ENCODE data around the gene SUSD1.
A peak's percentile ranks its signal among the peaks of the same experiment; 100 is the strongest.
"Not testable (repeated sequence)": the region's sequence is repeated elsewhere in the genome, so short reads cannot be mapped to it uniquely, and the experiment has no call there.

SUSD1 gene

DNA sequence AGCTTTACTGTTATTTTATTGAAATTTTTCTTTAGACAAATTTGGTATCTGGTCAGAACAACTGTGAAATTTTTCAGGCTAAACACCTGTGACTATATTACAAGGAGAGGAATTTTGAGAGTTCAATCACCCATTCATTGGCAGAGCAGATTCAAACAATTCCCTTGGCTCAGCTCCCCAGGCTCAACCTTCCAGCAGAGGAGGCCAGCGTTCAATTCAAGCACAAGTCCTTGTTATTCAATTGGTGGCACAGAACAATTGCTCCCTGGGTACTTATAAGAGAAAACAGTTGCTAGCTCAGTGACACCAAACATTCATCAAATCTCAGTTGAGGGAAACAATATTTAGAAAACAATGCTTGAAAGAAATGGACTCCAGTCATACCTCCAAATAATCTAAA is 83.3 kb downstream of the SUSD1 start:
- H3K27me3 Mint-ChIP-seq: no peaks in the 10 kb centered on the region
- no peak for ATAC-seq (ENCODE audit: low read depth)
- peaks cover 4% of the 10 kb centered on the region for H3K36me3 Mint-ChIP-seq
- no peaks in the 10 kb centered on the region for H3K9me3 Mint-ChIP-seq
- no peak overlapping the region for H3K4me3 Mint-ChIP-seq
- H3K27ac Mint-ChIP-seq: no peak overlapping the region
- peaks cover 3% of the 10 kb centered on the region for H3K4me1 Mint-ChIP-seq
- no peak for DNase-seq (ENCODE audit: low spot score in 2 of 2)

DNA sequence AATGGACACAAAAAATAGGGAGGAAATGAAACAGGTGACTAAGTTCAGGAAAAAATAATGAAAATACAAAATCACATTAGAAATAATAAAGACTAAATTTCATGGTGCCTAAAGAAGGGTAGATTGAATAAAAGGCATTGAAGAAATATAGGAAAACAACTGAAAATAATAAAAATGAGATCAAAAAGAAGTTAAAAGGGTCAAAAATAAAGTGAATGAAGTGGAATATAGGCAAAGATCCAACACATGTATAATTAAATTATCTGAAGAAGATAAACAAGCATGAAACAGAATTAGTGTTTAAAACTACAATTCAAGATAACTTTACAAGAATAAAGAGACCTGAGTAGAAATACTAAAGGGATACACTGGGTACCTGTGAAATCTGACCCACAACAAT is 87.6 kb downstream of the SUSD1 start:
- no peaks in the 10 kb centered on the region for H3K4me1 Mint-ChIP-seq
- peaks cover 3% of the 10 kb centered on the region for H3K36me3 Mint-ChIP-seq
- no peak for DNase-seq (ENCODE audit: low spot score in 2 of 2)
- ATAC-seq (ENCODE audit: low read depth): no peak
- H3K4me3 Mint-ChIP-seq: no peak overlapping the region
- H3K9me3 Mint-ChIP-seq: no peaks in the 10 kb centered on the region
- no peaks in the 10 kb centered on the region for H3K27me3 Mint-ChIP-seq
- H3K27ac Mint-ChIP-seq: no peak overlapping the region

DNA sequence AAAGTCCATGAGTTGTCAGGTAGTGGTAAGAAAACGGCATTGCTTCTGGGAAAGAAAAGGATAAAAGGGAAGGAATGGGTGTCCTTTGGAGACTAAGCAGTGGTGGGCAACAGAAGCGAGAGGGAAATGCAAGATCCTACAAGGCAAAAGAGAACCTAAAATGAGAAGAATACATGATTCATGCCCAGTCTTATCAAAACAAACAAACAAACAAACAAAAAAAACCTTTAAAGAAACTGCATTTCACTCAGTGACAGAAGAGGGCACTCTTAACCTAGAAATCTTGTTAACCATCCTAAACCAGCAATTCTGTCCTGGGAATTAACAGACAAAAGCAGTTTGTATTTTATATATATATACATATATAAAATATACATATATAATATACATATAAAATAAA is 88.5 kb downstream of the SUSD1 start:
- no peak for ATAC-seq (ENCODE audit: low read depth)
- Mint-ChIP-seq H3K4me1 (no peaks in the 10 kb centered on the region), H3K27ac (no peak overlapping the region), H3K36me3 (peaks cover 3% of the 10 kb centered on the region), H3K27me3 (no peaks in the 10 kb centered on the region), H3K9me3 (no peaks in the 10 kb centered on the region), H3K4me3 (no peak overlapping the region)
- DNase-seq (ENCODE audit: low spot score in 2 of 2): no peak

DNA sequence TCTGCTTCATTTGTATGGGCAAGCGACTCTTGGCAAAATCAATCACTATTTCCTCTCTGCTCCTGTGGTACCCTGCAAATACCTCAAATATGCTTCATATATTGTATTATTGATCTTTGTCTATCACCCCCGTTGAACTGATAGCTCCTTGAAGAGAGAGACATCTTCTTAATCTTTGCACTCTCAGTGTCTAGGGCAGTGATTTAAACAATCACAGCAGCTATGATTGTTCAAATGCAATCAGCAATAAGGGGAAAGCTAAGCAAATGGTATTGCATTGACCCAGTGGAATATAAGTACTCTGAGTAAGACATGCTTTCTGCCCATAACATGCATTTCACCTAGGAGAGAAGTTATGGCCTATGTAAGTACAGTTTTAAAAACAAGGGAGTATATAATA is 90.2 kb downstream of the SUSD1 start:
- no peaks in the 10 kb centered on the region for H3K4me1 Mint-ChIP-seq
- H3K27ac Mint-ChIP-seq: no peak overlapping the region
- peaks cover 5% of the 10 kb centered on the region for H3K36me3 Mint-ChIP-seq
- ATAC-seq (ENCODE audit: low read depth) (no peak), DNase-seq (ENCODE audit: low spot score in 2 of 2) (no peak)
- H3K9me3 Mint-ChIP-seq: no peaks in the 10 kb centered on the region
- no peaks in the 10 kb centered on the region for H3K27me3 Mint-ChIP-seq
- no peak overlapping the region for H3K4me3 Mint-ChIP-seq

GRCh38 chr9:112084334-112084733 is 90.8 kb downstream of the SUSD1 start:
- H3K27ac Mint-ChIP-seq: no peak overlapping the region
- H3K36me3 Mint-ChIP-seq: peaks cover 5% of the 10 kb centered on the region
- no peaks in the 10 kb centered on the region for H3K9me3 Mint-ChIP-seq

DNA sequence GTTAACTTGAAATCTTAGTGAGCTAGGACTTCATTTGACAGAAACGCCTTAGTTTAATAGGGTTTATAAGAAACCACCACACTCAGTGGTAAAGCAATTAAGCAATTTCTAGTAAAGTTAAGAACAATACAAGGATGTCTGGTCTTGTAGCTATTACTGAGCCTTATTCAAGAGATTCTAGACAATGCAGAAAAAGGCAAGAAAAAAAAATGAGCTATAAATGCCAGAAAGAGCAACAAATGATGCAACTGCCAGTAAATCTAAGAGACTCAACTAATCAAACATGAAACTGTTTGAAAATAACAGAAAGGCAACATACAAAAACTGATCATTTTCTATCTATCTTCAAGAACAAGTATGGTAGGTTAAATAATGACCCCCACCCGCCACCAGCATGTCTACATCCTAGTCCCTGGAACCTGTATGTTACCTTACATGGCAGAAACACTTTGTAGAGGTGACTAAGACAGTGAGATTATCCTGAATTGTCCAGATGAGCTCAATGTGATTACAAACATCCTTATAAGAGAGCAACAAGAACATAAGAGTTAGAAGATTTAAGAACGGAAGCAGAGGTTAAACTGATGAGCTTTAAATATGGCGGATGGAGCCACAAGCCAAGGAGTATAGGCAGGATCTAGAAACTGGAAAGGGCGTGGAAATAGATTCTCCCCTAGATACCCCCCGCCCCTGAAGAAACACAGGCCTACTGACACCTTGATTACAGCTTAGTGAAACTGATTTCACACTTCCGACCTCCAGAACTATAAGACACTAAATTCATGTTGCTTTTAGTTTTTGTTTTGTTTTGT is 93.0 kb downstream of the SUSD1 start:
- Mint-ChIP-seq H3K36me3 (peaks cover 2% of the 10 kb centered on the region), H3K4me3 (no peak overlapping the region), H3K27ac (no peak overlapping the region), H3K4me1 (peaks cover 4% of the 10 kb centered on the region), H3K27me3 (no peaks in the 10 kb centered on the region), H3K9me3 (no peaks in the 10 kb centered on the region)
- ATAC-seq (ENCODE audit: low read depth): no peak
- DNase-seq (ENCODE audit: low spot score in 2 of 2): no peak

More at GRCh38 chr9:112084334-112084733, 90.8 kb downstream of the SUSD1 start:
- no peaks in the 10 kb centered on the region for H3K4me1 Mint-ChIP-seq
- no peak for ATAC-seq (ENCODE audit: low read depth)
- DNase-seq (ENCODE audit: low spot score in 2 of 2): no peak
- H3K4me3 Mint-ChIP-seq: no peak overlapping the region
- H3K27me3 Mint-ChIP-seq: no peaks in the 10 kb centered on the region

GRCh38 chr9:112080831-112081542 is 94.1 kb downstream of the SUSD1 start:
- Mint-ChIP-seq H3K4me3 (no peak overlapping the region), H3K9me3 (no peaks in the 10 kb centered on the region), H3K27me3 (no peaks in the 10 kb centered on the region), H3K27ac (no peak overlapping the region), H3K4me1 (peaks cover 13% of the 10 kb centered on the region), H3K36me3 (peaks cover 2% of the 10 kb centered on the region)
- ATAC-seq (ENCODE audit: low read depth) (no peak), DNase-seq (ENCODE audit: low spot score in 2 of 2) (no peak)

- peaks cover 2% of the 10 kb centered on the region for H3K36me3 Mint-ChIP-seq
- peak overlapping the region; percentile 53 for H3K4me3 Mint-ChIP-seq
- DNase-seq (ENCODE audit: low spot score in 2 of 2): no peak
- H3K4me1 Mint-ChIP-seq: peaks cover 23% of the 10 kb centered on the region
- peak; percentile 62 for ATAC-seq (ENCODE audit: low read depth)
- no peaks in the 10 kb centered on the region for H3K9me3 Mint-ChIP-seq
- no peak overlapping the region for H3K27ac Mint-ChIP-seq
- no peaks in the 10 kb centered on the region for H3K27me3 Mint-ChIP-seq
Measured at GRCh38 chr9:112078432-112078831, 96.7 kb downstream of the SUSD1 start.

DNA sequence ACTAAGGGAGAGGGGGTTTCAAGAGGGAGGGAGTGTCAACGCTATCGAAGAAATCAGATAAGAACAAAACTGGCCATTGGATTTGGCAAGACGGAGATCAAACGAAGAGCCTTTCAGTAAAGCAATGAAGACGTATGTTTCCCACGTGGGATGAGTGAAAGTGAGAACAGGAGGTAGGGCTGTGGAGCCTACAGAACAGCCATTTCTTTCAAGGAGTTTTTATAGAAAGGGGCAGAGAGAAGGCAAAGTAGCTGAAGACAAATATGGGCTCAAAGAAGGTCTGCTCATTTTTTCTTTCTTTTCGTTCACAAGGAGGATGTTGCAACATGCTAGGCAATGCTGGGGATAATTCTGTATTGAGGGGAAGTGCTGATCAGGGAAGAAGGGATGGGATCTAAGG is 98.3 kb downstream of the SUSD1 start:
- peak overlapping the region; percentile 10 for H3K27ac Mint-ChIP-seq
- ATAC-seq (ENCODE audit: low read depth) (no peak), DNase-seq (ENCODE audit: low spot score in 2 of 2) (no peak)
- H3K4me1 Mint-ChIP-seq: peaks cover 26% of the 10 kb centered on the region
- H3K4me3 Mint-ChIP-seq: peak overlapping the region; percentile 24
- H3K27me3 Mint-ChIP-seq: no peaks in the 10 kb centered on the region
- peaks cover 2% of the 10 kb centered on the region for H3K36me3 Mint-ChIP-seq
- H3K9me3 Mint-ChIP-seq: no peaks in the 10 kb centered on the region

GRCh38 chr9:112075009-112075378 is 100.1 kb downstream of the SUSD1 start:
- peaks cover 30% of the 10 kb centered on the region for H3K4me1 Mint-ChIP-seq
- ATAC-seq (ENCODE audit: low read depth): peak; percentile 4
- H3K27me3 Mint-ChIP-seq: no peaks in the 10 kb centered on the region
- H3K4me3 Mint-ChIP-seq: no peak overlapping the region
- no peak for DNase-seq (ENCODE audit: low spot score in 2 of 2)
- peak overlapping the region; percentile 54 for H3K27ac Mint-ChIP-seq
- H3K9me3 Mint-ChIP-seq: no peaks in the 10 kb centered on the region
- H3K36me3 Mint-ChIP-seq: no peaks in the 10 kb centered on the region

- DNase-seq (ENCODE audit: low spot score in 2 of 2): peak; percentile 61 to 68
- Mint-ChIP-seq H3K27ac (peak overlapping the region; percentile 54), H3K4me3 (peak overlapping the region; percentile 22)
Measured at GRCh38 chr9:112074250-112075008, 100.7 kb downstream of the SUSD1 start.

GRCh38 chr9:112073639-112074173 is 101.4 kb downstream of the SUSD1 start:
- not testable (repeated sequence) for ATAC-seq (ENCODE audit: low read depth); H3K27me3 Mint-ChIP-seq; H3K36me3 Mint-ChIP-seq; H3K27ac Mint-ChIP-seq; DNase-seq (ENCODE audit: low spot score in 2 of 2); H3K4me3 Mint-ChIP-seq; H3K9me3 Mint-ChIP-seq
- H3K4me1 Mint-ChIP-seq: peaks cover 42% of the 10 kb centered on the region

More at GRCh38 chr9:112074250-112075008, 100.7 kb downstream of the SUSD1 start:
- H3K27me3 Mint-ChIP-seq: no peaks in the 10 kb centered on the region
- peaks cover 35% of the 10 kb centered on the region for H3K4me1 Mint-ChIP-seq
- H3K9me3 Mint-ChIP-seq: no peaks in the 10 kb centered on the region
- peak; percentile 79 for ATAC-seq (ENCODE audit: low read depth)
- no peaks in the 10 kb centered on the region for H3K36me3 Mint-ChIP-seq

- Mint-ChIP-seq H3K4me1 (peaks cover 43% of the 10 kb centered on the region), H3K36me3 (no peaks in the 10 kb centered on the region), H3K4me3 (no peak overlapping the region), H3K27ac (no peak overlapping the region), H3K9me3 (no peaks in the 10 kb centered on the region), H3K27me3 (no peaks in the 10 kb centered on the region)
- no peak for ATAC-seq (ENCODE audit: low read depth)
- no peak for DNase-seq (ENCODE audit: low spot score in 2 of 2)
Measured at GRCh38 chr9:112072721-112073638, 102.1 kb downstream of the SUSD1 start.

Measured in memory B cell (primary cell).